ENCODE results near the gene SEC62. TPM values are rescaled to one million over a fixed set of nuclear protein-coding genes. Genes with fewer than 3 reads are reported as not detected.

SEC62 gene
- total and polyA plus RNA-seq, 5 experiments from 2014 or later, result 147 to 226 (median 170) TPM

DNA sequence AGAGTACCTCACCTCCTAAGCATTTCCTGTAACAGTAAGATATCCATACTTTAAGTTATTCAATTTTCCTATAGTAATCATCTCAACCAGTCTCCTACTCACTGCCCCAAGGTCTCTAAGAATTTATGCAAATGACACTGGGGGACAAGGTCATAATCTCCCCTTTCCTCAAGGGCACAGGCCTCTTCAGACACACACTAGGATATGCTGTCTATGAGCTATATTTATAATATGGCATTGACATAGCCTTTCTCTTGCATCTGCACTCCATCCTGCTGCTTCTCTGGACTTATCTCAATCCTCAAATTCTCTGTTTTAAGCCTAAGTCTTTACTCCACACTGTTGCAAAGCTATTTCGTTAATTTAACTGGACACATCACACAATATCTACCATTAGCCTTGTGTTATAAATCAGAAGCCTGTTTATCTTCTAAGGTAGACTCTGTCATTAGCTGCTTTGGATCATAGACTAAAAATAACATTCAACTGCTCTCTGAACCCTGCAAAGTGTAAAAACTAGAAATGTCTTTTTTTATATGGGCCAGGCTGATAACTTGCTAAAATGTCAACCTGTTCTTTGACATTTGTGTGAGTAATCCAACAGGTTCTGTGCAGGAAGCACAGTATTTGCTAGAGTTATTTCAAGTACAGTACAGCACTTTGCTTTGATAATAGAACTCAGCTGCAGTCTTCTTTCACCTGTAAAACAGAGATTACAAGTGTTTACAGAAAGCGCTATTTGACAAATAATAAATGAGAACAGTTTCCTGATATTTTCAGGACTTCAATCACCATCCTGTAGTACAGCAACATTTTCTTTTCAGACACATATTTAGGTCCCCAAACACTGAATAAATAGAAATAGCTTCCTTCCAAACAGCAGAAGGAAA, 17.8 kb upstream of the SEC62 start:
- peaks cover 5 to 53% (median 9%) of the 10 kb centered on the region in 4 donors for H3K4me1 Mint-ChIP-seq
- no peak for DNase-seq
- H3K9me3 Mint-ChIP-seq, result no peaks in the 10 kb centered on the region
- peak overlapping the region in 1 of 10 donors; percentile 45 for H3K27ac Mint-ChIP-seq
- POLR2A ChIA-PET, result interaction anchor here (0.6 to 2.3 kb wide), 2 partner anchors 18 to 1345 kb away, joined by 3 to 8 read pairs; partner anchors contain the start of gene SEC62
- ATAC-seq, result no peak
- H3K4me3 Mint-ChIP-seq, result no peak overlapping the region
- no peaks in the 10 kb centered on the region for H3K36me3 Mint-ChIP-seq
- H3K27me3 Mint-ChIP-seq, result peaks cover 0 to 4% (median 0%) of the 10 kb centered on the region in 5 donors

DNA sequence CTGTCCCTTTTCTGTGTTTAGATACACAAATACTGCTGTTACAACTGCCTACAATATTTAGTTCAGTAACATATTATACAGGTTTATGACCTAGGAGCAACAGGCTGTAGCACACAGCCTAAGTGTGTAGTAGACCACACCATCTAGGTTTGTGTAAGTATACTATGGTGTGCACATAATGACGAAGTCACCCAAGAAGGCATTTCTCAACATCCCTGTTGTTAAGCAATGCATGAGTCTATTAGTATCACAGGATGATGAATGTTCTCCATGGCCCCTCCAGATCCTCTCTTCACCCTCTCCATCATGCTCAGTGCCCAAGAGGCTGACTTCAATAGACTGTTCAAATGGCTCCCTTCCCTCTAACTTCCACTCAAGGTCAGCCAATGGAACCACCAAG, 14.6 kb upstream of the SEC62 start:
- DNase-seq, result no peak
- Mint-ChIP-seq H3K36me3 (no peaks in the 10 kb centered on the region), H3K27ac (no peak overlapping the region), H3K9me3 (no peaks in the 10 kb centered on the region), H3K4me1 (peaks cover 0 to 47% (median 0%) of the 10 kb centered on the region in 4 donors), H3K27me3 (peaks cover 2 to 9% (median 4%) of the 10 kb centered on the region in 5 donors), H3K4me3 (no peak overlapping the region)
- no peak for ATAC-seq
- POLR2A ChIA-PET, result no interaction called here

DNA sequence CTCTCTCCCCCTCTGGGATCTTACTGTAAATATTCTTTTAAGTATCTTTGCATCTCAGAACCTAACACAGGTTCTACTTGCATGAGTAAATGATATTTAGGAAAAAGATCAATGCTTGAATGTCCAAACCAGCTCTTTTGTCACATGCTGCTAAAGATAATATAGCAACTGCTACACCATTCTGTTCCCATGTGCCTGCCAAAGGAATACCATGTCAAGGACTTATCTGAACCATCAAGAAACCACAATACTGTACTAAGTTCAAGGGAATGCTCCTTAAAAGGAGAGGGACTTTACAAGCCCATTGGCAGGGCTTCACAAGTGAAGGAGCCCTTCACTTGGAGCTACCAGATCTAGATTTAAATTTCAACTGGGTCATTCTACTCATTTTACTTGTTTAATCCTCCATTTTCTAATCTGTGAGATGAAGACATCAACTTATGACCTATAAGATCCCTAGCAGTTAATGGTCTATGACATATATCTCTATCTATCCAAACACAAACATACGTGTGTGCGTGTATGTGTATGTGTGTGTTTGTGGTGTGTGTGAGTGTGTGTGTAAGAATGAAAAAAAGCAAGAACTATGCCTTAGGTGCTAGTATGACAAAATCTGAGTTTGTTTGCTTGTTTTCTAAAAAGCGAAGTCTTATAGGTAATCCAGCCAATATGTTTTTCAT, 13.0 kb upstream of the SEC62 start:
- H3K36me3 Mint-ChIP-seq, result no peaks in the 10 kb centered on the region
- H3K27me3 Mint-ChIP-seq, result peaks cover 2 to 9% (median 6%) of the 10 kb centered on the region in 5 donors
- no peak overlapping the region for H3K4me3 Mint-ChIP-seq
- DNase-seq (no peak), ATAC-seq (no peak)
- H3K27ac Mint-ChIP-seq, result peak overlapping the region in 2 of 10 donors; percentile 65 to 74
- no peaks in the 10 kb centered on the region for H3K9me3 Mint-ChIP-seq
- POLR2A ChIA-PET, result interaction anchor here (0.5 to 3.3 kb wide), 3 partner anchors 10 to 51 kb away, joined by 3 to 10 read pairs (median 5); partner anchors contain the start of gene SEC62
- H3K4me1 Mint-ChIP-seq, result peaks cover 0 to 42% (median 0%) of the 10 kb centered on the region in 4 donors

DNA sequence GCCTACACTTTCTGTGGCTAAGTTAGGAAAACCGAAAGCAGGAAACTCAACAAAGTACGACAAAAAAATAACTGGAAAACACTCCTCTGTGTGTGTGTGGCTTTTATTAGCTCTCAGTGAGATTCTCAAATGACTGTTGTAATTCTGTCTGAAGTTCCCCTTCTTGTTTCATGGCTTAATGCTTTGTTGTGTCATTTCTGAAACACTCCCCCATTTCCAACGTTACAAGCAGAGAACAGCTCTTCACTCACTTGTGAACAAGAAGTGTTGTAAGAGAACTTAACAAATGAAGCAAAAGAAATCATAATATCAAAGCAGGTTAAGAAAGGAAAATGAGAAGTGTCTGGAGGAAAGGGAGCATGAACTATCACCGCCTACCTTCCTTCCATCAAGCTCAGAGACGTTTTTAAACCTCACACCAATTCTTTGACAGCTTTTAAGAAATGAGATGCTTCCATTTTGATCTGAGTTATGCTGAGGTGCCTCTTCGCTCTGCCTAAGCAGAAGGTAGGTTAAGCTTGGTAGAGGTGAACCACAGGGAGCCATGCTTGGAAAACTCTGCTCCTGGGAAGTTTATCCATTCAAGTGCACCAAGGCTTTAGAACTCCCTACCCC, 12.4 kb upstream of the SEC62 start:
- Mint-ChIP-seq H3K9me3 (no peaks in the 10 kb centered on the region), H3K27me3 (peaks cover 2 to 10% (median 6%) of the 10 kb centered on the region in 5 donors), H3K4me3 (peak overlapping the region in 1 of 10 donors; percentile 67), H3K4me1 (peaks cover 0 to 36% (median under 1%) of the 10 kb centered on the region in 4 donors), H3K36me3 (no peaks in the 10 kb centered on the region), H3K27ac (peak overlapping the region in 2 of 10 donors; percentile 65 to 74)
- POLR2A ChIA-PET, result interaction anchor here (1.1 to 3.3 kb wide), 2 partner anchors 10 to 12 kb away, joined by 5 to 10 read pairs; partner anchors contain the start of gene SEC62
- DNase-seq (no peak), ATAC-seq (no peak)

DNA sequence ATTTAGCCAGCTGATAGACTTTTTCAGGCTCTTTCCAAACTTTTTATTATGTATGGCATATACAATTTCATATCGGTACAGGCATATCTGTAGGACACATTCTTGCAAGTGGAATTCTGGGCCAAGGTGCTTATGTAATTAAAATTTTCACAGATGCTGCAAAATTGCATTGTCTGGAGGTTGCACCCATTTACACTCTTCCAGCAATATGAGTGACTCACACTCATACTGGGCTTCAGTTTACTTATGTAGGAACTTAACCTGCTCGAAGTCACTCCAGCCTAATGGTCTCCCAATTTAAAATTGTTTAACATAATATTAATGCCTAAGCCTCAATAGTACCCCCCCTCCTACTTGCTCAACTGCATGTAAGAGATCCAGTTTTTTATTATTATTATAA, 11.2 kb upstream of the SEC62 start:
- H3K4me1 Mint-ChIP-seq, result peaks cover 0 to 29% (median 2%) of the 10 kb centered on the region in 4 donors
- ATAC-seq (no peak), DNase-seq (no peak)
- POLR2A ChIA-PET, result interaction anchor here (3.3 kb wide), 1 partner anchor 11 kb away, joined by 10 read pairs; the partner anchor contains the start of gene SEC62
- no peaks in the 10 kb centered on the region for H3K36me3 Mint-ChIP-seq
- H3K9me3 Mint-ChIP-seq, result no peaks in the 10 kb centered on the region
- H3K27me3 Mint-ChIP-seq, result peaks cover 2 to 12% (median 6%) of the 10 kb centered on the region in 5 donors
- no peak overlapping the region for H3K4me3 Mint-ChIP-seq
- H3K27ac Mint-ChIP-seq, result no peak overlapping the region

DNA sequence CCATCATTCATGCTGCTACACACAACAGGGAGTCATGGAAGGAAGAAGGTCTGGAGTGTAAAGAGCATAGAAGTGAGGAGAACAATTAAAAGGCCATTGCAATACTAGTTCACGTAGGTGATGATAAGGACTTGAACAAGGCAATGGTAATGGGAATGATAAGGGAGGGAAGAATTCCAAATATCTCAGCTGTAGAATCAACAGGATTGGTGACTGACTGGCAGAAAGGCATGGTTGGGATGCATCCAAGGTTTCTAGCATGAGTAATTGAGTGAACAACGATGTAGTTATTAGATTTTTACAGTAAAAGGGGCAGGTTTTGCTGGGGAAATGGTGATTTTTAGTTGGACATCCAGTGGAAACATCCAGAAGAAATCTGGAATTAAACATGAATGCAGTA, 2.4 kb upstream of the SEC62 start:
- Mint-ChIP-seq H3K27ac (peak overlapping the region; percentile 65 to 100 (median 99)), H3K36me3 (peaks cover 0 to 7% (median 0%) of the 10 kb centered on the region in 3 donors), H3K9me3 (peaks cover 0 to 7% (median 0%) of the 10 kb centered on the region in 9 donors), H3K27me3 (peaks cover 0 to 4% (median 0%) of the 10 kb centered on the region in 5 donors), H3K4me3 (peak overlapping the region in 4 of 10 donors; percentile 11 to 47 (median 18)), H3K4me1 (peaks cover 25 to 57% (median 46%) of the 10 kb centered on the region in 4 donors)
- DNase-seq (no peak), ATAC-seq (no peak)
- POLR2A ChIA-PET, result interaction anchor here (1.1 to 4.7 kb wide), 3 partner anchors 11 to 205 kb away, joined by 4 to 51 read pairs (median 5); partner anchors contain the start of gene TERC

DNA sequence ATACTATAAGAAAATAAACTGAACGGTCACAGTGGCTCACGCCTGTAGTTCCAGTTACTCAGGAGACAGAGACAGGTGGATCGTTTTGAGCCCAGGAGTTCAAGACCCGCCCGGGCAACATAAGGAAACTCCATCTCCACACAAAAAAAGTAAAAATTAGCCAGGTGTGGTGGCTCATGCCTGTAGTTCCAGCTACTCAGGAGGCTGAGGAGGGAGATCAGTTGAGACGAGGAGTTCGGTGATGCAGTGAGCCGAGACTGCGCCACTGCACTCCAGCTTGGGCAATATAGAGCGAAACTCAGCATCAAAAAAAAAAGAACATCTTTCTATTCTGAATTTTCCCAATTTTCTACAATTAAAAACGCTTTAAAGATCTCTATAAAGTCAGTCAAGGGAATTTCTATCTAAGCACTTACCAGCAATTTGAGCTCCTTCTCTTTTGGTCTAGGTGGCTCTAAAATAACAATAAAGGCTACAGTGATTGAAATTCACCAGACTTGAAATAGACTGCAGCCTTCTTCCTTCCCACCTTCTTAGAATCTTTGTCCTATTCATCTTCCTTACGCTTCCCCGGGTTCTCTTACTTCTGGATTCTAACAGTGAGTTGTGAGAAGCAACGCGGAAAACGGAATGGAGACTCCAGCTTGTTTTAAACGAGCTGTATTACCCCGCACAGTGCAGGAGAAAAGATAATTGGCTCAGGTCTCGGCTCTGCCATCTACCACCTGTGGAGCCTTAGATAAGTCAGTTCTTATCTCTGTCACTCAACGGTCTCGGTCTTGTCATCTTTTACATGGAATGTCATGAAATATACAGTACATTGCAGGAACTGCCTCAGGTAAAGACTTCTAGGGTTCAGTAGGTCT, 812 bp upstream of the SEC62 start:
- Mint-ChIP-seq H3K4me3 (peak overlapping the region; percentile 90 to 99 (median 96)), H3K27ac (peak overlapping the region; percentile 98 to 100 (median 99)), H3K36me3 (peaks cover 0 to 20% (median 0%) of the 10 kb centered on the region in 3 donors), H3K4me1 (peaks cover 31 to 71% (median 56%) of the 10 kb centered on the region in 4 donors), H3K9me3 (peaks cover 0 to 7% (median 0%) of the 10 kb centered on the region in 9 donors), H3K27me3 (peaks cover 0 to 4% (median 0%) of the 10 kb centered on the region in 5 donors)
- ATAC-seq (peak; percentile 18 to 24), DNase-seq (peak in 2 of 10 donors; percentile 3 to 61)
- POLR2A ChIA-PET, result interaction anchor here (0.5 to 4.7 kb wide), 25 partner anchors 11 to 391 kb away, joined by 3 to 51 read pairs (median 6); partner anchors contain the start of genes GPR160, LRRC34, LRRIQ4 and MYNN

DNA sequence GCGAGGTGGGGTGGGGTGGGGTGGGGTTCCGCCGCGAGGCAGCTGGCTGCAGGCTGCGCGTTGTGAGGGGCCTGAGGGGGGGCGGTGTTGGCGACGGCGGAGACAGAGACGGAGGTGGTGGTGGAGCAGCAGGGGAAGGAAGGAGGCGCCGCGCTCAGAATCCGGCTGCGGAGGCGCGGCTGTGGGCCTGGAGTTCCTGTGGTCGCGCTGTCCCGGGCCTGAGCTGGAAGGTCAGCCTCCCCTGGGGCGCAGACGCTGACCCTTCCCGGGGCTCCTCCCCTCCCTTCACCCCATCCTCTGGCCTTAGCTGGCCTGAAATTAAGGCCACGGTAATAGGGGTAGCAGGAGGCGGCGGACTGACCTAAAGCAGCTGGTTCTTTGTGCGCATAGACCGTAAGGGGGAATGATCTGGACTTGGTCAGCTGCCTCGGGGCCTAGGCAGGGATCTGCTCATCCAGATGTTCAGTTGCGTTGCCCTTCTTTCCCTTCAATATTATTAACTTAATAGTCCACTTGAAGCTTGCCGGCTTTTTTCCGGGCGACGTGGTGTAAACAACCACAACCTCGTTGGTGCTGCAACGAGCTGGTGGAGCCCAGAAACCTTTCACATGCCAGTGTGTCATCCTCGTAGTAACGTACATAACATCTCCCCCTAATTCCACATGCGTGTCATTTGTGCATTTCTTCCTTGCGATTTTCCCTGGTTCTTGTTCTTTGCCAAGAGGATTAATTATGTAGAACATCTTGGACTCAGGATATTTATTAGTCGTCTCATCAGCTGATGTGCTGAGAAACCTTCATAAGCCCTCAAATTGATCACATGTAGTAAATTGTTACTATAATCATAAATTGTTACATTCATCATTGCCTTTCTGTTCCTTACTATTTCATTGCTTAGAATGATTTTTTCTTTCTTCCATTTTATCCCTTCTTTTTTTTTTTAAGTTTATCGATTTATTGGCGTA, 626 bp downstream of the SEC62 start:
- Mint-ChIP-seq H3K9me3 (peaks cover 0 to 4% (median 0%) of the 10 kb centered on the region in 9 donors), H3K4me1 (peaks cover 37 to 81% (median 66%) of the 10 kb centered on the region in 4 donors), H3K36me3 (peaks cover 0 to 27% (median 0%) of the 10 kb centered on the region in 3 donors), H3K4me3 (peak overlapping the region; percentile 90 to 99 (median 96)), H3K27ac (peak overlapping the region; percentile 98 to 100 (median 99)), H3K27me3 (peaks cover 0 to 2% (median 0%) of the 10 kb centered on the region in 5 donors)
- POLR2A ChIA-PET, result interaction anchor here (0.6 to 4.7 kb wide), 32 partner anchors 10 to 390 kb away, joined by 3 to 51 read pairs (median 5); partner anchors contain the start of genes ACTRT3, GPR160, LRRC34 and LRRIQ4
- peak; percentile 81 to 82 for ATAC-seq
- peak in 8 of 10 donors; percentile 5 to 63 (median 24) for DNase-seq

DNA sequence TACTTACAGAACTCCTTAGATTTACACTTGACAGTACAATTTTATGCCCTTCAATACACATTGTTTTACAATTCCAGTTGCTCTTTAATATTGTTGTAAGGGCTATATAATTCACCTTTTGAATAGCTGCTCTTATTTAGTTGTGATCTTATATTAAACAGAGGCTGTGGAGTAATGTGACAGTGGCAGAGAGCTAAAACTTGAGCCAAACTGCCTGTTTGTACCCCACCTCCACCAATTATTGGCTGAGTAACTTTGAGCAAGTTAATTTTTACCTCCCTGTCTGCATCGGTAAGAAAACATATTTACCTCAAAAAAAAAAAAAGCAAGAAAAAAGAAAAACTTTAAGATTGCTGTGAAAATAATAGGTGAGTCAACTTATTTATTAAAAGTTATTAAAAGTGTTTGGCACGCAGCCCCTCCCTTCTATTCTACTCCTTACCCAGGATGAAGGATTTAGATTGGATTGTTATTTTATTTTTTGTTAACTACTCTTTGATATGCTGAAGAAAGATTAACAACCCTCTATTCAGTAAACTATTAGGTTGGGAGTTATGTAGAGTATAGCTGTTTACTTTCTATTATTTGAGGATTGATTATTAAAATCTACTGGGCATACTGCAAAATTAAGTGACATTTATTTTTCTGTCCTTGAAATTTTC, 1.7 kb downstream of the SEC62 start:
- Mint-ChIP-seq H3K36me3 (peaks cover 0 to 33% (median 3%) of the 10 kb centered on the region in 3 donors), H3K9me3 (peaks cover 0 to 4% (median 0%) of the 10 kb centered on the region in 9 donors), H3K4me1 (peaks cover 38 to 81% (median 69%) of the 10 kb centered on the region in 4 donors), H3K27me3 (no peaks in the 10 kb centered on the region), H3K4me3 (peak overlapping the region; percentile 90 to 99 (median 96)), H3K27ac (peak overlapping the region; percentile 98 to 100 (median 99))
- no peak for ATAC-seq
- no peak for DNase-seq
- POLR2A ChIA-PET, result interaction anchor here (0.7 to 4.7 kb wide), 9 partner anchors 18 to 506 kb away, joined by 3 to 51 read pairs (median 9); partner anchors contain the start of genes ACTRT3, LRRC34, LRRIQ4 and TERC

Data from naive thymus-derived CD8-positive, alpha-beta T cell (primary cell).